HG02938 (cell line): ENCODE measurements around the gene RALGPS1.

Source experiments
- ATAC-seq: cut with Tn5 transposase; IDR thresholded peaks from one replicate; pipeline ENCODE4 v1.9.1; 2021; ENCODE audit warnings: mild to moderate bottlenecking, moderate library complexity; ENCODE audit not compliant: unreplicated experiment

Gene RALGPS1

DNA sequence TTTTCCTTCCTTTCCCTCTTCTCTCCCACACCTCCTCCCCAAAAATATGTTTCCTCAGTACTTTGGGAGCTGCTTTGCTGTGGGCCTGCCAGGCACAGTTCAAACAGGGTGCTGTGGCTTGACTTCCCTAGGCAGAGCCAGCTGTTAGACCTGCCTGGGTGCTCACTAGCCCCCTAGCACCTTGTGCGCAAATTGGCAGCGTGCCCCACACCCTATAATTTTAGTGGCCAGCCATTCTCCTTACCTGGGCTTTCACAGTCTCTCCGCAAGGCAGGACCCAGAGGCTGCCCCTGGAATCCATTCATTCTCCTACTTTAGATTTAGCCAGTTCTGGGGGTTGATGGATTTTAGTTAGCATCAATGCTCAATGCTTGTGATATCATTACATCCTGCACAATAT lies 135.6 kb downstream of the RALGPS1 start:
- ATAC-seq = no peak

DNA sequence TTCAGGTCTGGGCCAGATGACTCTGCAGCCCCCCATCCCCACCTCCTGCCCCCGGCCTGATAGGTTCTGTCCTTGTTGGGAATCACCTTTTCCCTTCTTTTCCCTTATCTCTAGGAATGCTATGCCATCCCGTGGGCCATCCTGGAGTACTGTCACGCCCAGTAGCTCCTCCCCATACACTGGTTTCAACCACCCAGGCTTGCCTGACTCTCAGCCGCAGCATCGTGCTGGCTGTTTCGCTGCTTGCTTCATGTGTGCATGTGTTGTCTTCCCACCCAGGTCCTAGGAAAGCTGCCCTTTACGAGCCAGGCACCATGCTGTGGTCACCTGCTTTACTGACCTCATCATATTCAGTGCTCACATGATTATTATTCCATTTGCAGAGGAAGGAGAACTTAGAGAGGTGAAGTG lies 136.0 kb downstream of the RALGPS1 start:
- ATAC-seq = no peak

DNA sequence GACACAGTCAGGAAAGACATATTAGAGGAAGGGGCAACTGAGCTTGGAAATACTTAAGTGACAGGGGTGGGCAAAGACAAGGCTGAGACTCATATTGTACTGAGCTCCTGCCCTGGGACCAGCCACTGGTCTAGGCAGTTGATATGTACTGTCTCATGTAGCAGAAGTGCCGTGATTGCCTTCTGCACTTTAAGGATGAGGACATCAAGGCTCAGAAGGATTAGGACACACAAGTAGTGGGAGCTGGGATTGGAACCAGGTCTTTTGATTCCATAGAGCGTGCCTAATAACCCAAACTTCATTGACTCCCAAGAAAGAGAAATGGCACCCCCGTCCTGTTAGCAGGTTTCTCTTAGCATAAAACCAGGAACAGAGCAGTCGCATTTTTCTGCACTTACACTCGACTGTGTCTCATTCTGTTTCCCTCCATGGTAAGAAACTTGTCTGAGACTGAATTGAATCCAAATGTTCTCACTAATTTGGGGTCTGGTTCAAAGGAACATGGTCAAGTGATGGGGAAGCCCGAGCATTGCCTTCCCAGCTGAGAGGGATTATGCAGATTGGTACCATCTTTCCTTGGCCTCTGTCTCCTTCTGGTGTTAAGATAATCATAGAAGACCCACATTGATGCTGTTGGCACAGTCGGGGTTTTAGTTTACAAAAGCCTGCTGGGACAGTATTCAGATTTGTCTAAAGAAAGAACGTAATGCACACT lies 137.5 kb downstream of the RALGPS1 start:
- no peak for ATAC-seq

DNA sequence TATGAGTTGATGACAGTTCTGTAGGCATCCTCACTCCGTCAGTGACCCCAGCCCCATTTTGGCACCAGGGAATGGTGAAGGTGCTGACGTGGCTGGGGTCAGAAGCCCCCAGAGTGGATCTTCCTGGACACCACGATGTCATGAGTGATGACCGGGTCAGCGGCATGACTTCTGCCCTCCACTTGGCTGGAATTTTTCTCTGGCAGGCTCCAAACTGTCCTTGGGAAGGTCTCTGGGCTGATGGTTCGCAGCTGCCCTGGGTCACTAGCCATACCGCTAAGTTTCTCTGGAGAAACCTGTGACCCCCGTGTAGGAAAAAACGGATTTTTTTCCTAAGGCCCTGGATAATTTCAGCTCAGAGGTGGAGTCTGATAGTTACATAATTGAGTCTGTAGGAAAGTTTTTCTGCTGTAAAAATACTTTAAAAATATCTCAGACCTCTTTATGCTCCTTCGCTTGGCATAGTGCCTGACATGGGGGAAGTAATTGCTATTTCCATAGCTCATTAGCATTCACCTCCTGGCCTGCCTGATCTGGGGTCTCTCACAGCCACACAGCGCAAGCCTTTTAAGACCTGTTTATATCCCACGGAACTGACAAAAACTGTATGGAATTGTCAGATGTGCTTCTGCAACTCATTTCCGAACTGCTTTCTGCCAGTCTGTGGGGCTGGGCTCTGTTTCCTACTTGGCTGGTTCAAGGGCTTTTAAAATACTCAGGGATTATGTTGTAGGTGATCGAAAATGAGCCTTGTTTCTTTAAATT lies 138.7 kb downstream of the RALGPS1 start:
- ATAC-seq = no peak

DNA sequence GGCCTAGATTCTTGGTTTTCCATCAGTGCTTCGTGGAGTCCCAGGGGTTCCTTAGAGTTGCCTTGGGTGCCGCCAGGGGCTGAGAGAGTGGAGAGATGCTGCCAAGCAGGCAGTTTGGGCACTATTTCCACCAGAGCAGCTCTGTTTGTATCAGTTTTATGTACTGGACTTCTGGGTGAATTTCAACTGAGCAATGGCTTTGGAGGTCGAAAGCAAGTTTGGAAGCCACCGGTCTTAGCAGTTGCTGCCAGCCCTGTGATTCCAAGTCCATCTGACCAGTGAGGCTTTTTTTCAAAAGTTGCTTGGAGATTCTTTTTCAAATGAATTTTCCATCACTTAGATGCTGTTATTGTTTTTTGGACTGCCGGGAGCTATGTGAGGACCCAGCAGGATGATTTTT lies 139.4 kb downstream of the RALGPS1 start:
- no peak for ATAC-seq

DNA sequence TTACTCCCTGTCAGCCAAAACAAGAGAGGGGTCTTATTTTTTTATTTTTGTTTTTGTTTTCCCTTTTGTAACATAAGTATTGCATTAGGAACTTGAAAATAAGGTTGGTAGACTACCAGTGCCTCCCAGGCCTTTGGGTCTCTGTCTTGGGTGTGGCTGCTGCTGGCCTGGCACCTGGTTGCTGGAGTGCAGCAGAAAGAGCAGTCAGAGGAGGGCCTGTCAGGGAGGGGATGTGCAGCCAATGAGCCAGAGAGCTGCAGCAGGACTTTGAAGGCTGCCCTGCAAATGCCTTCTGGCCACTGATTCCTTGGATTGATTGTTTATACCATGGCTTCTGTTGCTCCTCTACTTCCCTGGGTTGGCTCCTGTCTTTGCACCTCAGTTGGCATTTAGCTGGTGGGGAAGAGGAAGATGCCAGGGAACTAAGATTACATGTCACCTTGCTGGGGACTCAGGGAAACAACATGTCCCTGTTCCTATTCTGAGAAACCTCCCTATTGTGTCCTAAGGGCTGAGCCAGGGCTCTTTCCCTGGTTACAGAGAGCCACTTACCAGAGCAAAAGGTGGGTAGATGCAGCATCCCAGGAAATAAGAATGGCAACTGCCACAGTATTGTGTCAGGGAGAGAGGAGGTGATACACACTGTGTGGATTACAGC lies 141.3 kb downstream of the RALGPS1 start:
- no peak for ATAC-seq

DNA sequence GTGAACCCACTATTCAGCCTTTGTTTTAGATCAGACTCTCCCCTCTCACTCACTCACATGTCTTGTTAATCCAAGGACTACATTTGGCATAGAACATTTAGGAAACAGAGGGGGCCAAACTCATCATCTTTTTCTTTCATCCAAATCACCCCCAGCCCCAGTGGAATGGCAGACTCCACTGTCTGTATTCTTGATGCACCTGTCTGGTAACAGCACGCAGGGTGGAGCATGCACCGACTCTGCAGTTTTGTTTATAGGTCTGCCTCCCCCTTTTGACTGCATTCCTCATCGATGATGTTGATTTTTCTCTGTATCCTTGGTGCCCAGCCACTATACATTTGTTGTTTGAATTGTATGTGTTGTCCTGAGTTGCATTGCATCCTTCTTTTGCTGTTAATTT lies 141.9 kb downstream of the RALGPS1 start:
- ATAC-seq = no peak

DNA sequence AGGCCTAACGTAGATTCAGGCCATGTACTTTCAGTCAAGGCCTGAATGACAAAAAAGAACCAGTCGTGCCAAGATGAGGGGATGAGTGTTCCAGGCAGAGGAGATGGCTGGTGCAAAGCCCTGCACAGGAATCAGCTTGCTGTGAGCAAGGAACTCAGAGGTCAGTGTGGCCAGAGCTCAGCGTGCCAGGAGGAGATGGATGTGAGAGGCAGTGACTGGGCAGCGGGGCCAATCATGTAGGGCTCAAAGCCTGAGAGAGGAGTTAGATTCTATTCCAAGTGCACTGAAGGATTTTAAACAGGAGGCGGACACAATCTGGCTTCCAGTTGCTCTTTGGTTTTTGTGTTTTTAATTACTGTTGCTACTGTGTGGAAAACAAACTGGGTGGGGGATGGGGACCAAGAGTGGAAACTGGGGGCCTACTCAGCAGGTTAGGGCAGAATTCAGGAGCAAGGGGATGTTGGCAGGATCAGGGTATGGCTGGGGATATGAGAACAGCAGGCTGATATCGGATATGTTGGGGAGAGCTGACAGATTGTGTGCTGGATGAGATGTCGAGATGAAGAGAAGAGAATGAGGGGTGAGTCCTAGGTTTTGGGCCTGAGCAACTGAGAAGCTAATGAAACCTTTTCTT lies 143.5 kb downstream of the RALGPS1 start:
- ATAC-seq = no peak

DNA sequence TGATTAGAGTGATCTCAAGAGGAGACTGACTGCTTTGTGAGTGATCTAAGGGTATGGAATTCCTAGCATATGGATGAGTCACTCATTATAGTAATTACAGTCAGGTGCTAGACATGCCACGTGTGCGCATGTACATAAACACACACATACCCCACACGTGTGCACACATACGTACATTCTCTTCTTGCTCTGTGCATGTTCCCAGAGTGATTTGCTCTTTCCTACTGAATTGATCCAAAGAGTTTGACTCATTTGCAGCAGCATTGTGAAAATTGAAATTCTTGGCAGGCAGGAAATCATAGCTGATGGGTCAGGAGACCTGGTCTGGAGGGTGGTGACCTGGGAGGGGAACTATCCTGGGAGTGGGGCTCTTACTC lies 144.1 kb downstream of the RALGPS1 start:
- no peak for ATAC-seq

DNA sequence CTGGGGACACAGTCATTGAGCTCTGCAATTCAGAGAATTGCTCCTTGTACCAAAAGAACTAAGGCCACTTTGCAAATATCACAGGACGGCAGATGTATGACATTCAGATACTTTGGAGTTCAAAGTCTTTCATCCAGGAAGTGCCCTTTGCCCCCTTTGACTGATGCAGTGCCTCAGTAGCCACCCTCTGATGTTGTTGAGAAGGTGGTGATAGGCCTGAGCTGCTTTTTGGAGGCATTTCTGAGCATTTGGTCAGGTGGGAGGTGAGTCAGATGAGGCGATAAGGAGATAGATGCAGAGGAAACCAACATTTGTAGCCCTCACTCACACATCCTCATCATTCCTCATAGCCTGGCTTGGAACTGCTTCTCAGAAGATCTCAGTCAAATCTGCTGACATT lies 144.4 kb downstream of the RALGPS1 start:
- ATAC-seq = no peak

DNA sequence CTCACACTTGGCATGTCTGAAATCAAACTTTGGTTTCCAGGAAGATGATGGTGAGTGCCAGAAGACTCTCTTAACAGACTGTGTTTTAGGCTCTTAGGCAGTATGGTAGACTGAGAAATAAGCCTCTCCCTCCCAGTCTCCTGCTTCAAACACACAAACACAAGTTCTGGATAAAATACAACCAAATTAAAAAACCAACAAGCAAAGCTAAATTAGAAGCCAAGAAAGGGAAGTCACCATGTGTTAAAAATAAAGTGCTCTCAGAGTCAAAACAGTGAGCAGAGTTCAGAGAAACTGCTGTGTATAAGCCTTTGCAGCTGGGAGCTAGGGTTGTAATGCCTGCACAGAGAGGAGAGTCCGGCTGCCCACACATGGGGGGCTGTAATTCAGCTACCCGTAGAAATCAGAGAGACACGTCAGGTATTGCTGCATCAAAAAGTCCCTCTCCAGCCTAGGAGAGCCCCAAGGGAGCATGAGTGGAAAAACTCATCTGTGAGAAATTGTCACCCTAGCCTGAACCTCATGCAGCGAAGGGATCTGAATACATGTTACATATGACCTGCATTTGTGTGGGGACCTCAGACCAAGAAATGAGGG lies 145.3 kb downstream of the RALGPS1 start:
- no peak for ATAC-seq

DNA sequence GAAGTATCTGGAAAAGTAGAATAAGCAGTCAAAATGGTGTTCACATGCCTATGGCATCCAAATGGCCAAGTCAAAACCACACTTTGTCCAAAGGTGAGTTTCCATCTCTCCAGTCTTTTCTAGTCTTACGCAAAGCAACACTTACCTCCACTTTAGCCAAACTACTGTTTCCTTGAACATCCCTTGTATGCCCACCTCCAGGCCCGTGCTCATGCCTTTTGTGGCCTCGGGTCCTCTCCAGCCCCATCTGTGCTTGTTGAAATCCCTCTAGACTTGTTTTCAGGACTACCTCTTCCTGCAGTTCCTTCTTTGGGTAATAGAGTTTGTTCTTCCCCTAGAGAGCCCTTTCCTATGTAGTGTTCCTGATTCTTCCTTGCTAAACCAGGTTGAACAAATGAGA lies 146.8 kb downstream of the RALGPS1 start:
- ATAC-seq = no peak

DNA sequence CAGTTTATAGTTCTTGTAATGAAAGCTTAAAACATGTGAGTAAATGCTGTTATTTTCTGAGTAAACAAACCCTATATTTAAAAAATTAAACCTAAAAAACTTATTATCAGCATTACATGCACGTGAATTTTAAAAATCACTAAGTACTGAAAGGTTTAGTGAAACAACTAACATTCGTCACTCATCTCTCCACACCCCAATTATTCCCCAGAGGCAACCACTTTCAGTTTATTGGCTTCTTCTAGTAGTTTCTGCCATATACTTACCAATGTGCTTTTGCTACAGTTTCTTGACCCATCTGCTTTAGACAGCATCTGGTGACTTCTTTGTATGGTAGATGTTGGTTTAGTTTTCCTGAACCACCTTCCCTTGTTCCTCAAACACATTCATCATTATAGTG lies 149.8 kb downstream of the RALGPS1 start:
- no peak for ATAC-seq

DNA sequence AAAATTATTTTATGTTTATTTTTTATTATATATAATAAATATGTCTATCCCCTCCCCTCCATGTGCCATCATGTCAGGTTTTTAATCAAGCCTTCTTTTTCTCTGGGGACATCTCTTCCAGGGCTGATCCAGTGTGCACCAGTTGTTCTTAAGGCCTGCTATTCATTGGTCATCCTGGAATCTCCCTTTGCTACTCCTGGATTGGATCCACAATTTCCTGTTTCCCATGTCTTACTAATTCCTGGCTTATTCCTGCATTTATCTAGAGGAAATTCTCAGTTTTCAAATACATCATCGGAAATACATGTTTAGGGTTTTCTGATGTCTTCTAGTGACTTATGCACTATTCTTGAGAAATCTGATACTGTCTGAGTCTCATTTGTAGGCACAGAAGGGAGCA lies 151.0 kb downstream of the RALGPS1 start:
- ATAC-seq = no peak

DNA sequence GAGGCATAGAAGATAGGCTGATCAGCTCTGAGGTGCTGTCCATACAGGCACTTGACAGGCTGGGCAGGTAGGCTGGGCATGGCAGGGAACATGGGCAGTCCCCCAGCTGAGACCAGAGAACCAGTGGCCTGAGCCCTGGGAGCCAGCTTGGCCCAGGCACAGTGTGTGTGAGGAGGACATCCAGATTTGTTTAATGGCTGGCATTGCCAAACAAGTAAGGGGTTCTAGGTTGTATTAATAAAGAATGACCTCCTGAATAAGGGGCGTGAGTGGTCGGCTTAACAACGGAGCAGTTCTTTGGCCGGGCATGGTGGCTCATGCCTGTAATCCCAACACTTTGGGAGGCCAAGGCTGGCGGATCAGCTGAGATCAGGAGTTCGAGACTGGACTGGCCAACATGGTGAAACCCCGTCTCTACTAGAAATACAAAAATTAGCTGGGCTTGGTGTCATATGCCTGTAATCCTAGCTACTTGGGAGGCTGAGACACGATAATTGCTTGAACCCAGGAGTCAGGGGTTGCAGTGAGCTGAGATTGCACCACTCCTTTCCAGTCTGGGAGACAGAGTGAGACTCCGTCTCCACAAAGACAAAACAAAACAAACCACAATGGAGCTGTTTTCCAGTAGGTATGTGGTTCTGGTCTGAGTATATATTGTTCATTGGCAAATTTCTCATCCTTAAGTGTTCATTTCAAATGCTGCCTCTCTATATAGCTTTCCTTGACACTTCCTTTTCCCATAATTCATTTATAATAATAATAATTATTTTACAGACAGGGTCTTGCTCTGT lies 151.7 kb downstream of the RALGPS1 start:
- no peak for ATAC-seq

DNA sequence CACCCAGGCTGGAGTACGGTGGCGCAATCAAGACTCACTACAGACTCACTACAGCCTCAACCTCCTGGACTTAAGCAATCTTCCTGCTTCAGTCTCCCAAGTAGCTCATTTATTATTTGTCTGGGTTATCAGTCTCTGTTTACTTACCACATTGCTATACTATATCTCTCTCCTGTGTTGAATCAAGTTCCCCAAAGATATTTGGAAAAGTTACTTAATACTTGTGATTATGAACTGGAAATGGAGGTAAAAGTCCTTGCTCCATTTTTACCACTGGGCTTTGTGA lies 152.2 kb downstream of the RALGPS1 start:
- no peak for ATAC-seq

DNA sequence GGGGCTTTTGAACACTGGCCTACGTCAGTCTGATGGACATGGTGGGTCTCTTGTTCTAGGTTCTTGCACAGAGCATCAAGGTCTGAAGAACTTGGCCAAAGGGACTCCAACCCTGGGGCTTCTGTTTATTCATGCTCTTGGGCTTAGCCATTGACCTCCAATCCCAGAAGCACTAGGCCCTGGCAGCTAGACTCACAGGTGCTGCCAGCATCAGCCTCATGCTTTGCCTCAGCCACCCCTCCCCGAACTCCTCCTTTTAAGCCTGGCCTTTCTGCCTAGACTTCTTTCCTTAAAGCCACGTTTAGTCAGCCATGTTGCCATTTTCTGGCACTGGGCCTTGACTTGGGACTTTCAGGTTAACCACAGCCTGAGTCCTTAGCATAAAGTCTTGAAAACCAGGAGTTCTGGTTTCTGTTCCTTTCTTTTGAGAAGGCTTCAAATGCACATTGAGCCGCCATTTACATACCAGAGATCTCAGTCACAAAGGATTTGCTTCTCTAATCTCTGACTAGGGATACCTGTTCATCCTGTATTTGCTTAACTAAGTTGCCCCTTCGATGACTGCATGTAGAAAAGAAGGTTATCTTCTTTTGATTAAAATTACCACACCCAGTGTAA lies 153.1 kb downstream of the RALGPS1 start:
- ATAC-seq = no peak

DNA sequence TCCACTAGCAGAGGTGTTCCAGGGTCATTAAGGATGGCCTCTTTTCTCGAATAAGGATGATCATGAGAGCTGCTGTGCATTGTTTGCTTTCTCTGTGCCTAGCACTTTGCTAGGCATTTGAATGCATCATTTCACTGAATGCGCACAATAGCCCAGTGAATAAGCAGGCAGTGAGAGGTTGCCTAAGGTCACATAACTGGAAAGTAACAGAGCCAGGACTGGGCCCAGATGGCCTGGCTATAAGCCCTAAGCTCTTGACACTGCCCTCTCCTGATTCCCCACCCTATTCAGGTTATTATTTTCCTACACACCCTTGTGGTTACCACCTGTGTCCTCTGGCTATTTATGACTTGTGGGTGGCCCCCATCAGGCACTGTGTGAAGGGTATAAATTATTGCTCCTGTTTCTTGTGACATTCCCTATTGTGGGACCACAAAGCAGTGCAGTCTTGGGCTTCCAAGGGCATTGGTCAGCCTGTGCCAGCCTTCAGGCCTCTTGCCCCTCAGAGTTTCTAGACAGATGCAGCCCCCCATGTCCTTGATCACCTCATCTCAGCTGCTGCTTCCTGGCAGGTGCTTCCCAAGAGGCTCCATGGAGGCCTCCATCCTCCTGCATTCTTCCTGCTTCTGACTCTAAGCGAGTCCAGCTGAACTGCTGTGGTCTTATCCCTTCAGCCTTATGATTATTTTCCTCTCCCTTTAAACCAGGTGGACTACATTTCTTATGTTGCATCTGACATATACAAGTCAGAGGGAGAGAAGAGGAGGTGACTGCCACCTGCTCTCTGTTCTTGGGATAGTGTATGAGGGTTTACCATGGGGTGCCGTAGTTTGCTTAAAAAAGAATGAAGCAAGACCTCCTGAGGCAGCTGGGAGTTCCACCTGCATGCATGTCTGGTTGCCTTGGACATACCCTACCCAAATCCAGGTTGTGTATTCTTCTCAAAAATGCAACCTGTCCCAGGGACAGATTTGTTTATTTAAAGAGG lies 160.3 kb downstream of the RALGPS1 start:
- ATAC-seq = no peak
